Stomach (tissue), 4 donors: ENCODE measurements around the gene MRPS16.

Experiments used
- EP300 ChIP-seq: sonication (generic); formaldehyde crosslinking; IDR thresholded peaks from one replicate; pipeline ENCODE4 v1.6.1; 2017; ENCODE audit warnings: antibody characterized with exemption
- POLR2A ChIP-seq, 4 donors: fragments of 450-650 bp; IDR thresholded peaks; one replicate each; pipeline ENCODE4 v1.6.1; 2016; ENCODE audit warnings: antibody characterized with exemption in 4 of 4, control low read depth in 2 of 4, mild to moderate bottlenecking in 1 of 4, moderate library complexity in 1 of 4
- POLR2AphosphoS5 ChIP-seq, 3 donors: sonication (generic); formaldehyde crosslinking; IDR thresholded peaks; one replicate each; pipeline ENCODE4 v1.6.1; 2016; ENCODE audit warnings: antibody characterized with exemption in 3 of 3
- TF ChIP-seq, protein P1 (sequence below), 7 experiments: fragments of 450-650 bp in 4 of 7; fragments of 200-600 bp in 3 of 7; sonication (generic) in 3 of 7; IDR thresholded peaks; one replicate each; pipeline ENCODE4 v1.5.1; 2016 to 2019; ENCODE audit warnings: antibody characterized with exemption in 7 of 7, control low read depth in 2 of 7, mild to moderate bottlenecking in 1 of 7

GRCh38 chr10:73238990-73239566, 13.4 kb downstream of the MRPS16 start:
- TF ChIP-seq POLR2AphosphoS5 (IDR thresholded peaks at IDR 0.05) (no peak), POLR2A (IDR thresholded peaks at IDR 0.05) (no peak), EP300 (no peak)
- TF ChIP-seq, protein P1, sequence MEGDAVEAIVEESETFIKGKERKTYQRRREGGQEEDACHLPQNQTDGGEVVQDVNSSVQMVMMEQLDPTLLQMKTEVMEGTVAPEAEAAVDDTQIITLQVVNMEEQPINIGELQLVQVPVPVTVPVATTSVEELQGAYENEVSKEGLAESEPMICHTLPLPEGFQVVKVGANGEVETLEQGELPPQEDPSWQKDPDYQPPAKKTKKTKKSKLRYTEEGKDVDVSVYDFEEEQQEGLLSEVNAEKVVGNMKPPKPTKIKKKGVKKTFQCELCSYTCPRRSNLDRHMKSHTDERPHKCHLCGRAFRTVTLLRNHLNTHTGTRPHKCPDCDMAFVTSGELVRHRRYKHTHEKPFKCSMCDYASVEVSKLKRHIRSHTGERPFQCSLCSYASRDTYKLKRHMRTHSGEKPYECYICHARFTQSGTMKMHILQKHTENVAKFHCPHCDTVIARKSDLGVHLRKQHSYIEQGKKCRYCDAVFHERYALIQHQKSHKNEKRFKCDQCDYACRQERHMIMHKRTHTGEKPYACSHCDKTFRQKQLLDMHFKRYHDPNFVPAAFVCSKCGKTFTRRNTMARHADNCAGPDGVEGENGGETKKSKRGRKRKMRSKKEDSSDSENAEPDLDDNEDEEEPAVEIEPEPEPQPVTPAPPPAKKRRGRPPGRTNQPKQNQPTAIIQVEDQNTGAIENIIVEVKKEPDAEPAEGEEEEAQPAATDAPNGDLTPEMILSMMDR (IDR thresholded peaks at IDR 0.05), result no peak
